Measurements from ENCODE around the gene CFAP92.

DNA sequence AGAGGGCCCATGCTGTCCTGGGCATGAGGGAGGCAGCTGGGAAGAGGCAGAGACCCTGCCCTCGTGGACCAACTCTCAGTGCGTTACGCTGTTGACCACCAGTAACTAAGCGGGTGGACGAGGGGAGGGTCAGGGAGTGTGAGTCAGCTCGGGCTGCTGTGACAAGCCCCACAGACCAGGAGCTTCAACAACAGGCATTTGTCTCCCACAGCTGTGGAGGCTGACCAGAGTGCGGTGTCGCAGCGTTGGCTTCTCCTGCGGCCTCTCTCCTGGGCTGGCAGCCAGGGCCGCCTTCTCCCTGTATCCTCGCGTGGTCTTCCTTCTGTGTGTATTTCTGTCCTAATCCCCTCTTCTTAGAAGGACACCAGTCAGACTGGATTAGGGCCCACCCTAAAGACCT lies 20.3 kb upstream of the CFAP92 start:
- TF ChIP-seq, protein P1, sequence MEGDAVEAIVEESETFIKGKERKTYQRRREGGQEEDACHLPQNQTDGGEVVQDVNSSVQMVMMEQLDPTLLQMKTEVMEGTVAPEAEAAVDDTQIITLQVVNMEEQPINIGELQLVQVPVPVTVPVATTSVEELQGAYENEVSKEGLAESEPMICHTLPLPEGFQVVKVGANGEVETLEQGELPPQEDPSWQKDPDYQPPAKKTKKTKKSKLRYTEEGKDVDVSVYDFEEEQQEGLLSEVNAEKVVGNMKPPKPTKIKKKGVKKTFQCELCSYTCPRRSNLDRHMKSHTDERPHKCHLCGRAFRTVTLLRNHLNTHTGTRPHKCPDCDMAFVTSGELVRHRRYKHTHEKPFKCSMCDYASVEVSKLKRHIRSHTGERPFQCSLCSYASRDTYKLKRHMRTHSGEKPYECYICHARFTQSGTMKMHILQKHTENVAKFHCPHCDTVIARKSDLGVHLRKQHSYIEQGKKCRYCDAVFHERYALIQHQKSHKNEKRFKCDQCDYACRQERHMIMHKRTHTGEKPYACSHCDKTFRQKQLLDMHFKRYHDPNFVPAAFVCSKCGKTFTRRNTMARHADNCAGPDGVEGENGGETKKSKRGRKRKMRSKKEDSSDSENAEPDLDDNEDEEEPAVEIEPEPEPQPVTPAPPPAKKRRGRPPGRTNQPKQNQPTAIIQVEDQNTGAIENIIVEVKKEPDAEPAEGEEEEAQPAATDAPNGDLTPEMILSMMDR (IDR thresholded peaks at IDR 0.05; ENCODE audit: extremely low read depth in 1 of 2, insufficient read depth in 1 of 2, low read depth in 1 of 2, low read length in 2 of 2) = no peak
- TF ChIP-seq FOS (IDR thresholded peaks at IDR 0.05; ENCODE audit: borderline replicate concordance, insufficient read depth, low read length) (no peak), MYC (IDR thresholded peaks at IDR 0.05; ENCODE audit: low read depth, low read length) (no peak), EZH2 (IDR thresholded peaks at IDR 0.05; ENCODE audit: borderline replicate concordance, low read depth, low read length, severe bottlenecking) (no peak), POLR2A (IDR thresholded peaks at IDR 0.05; ENCODE audit: low read depth, low read length) (no peak), POLR2AphosphoS5 (IDR thresholded peaks at IDR 0.05; ENCODE audit: insufficient read depth, low read depth, low read length) (no peak), GATA2 (IDR thresholded peaks at IDR 0.05; ENCODE audit: insufficient read depth, insufficient read length, low read depth, low read length) (no peak), JUN (IDR thresholded peaks at IDR 0.05; ENCODE audit: borderline replicate concordance, insufficient read depth, insufficient read length, low read depth) (no peak)
- TF ChIP-seq, protein P2, sequence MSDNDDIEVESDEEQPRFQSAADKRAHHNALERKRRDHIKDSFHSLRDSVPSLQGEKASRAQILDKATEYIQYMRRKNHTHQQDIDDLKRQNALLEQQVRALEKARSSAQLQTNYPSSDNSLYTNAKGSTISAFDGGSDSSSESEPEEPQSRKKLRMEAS (IDR thresholded peaks at IDR 0.05; ENCODE audit: insufficient read depth, insufficient read length) = no peak
